Measurements from ENCODE around the gene CRX.
"Not testable (repeated sequence)": the region's sequence is repeated elsewhere in the genome, so short reads cannot be mapped to it uniquely, and the experiment has no call there.

The CRX gene

GRCh38 chr19:47821460-47822020, at the start of gene CRX:
CRX (plus strand) TSS chr19:47821937; CDS start chr19:47834444, 12,507 bp downstream.
- Histone ChIP-seq H3K27ac (ENCODE audit: low read length) (no peak within 1 kb of the TSS), H3K9ac (ENCODE audit: low read length) (no peak within 1 kb of the TSS), H3K4me3 (ENCODE audit: low read length) (no peak within 1 kb of the TSS), H3K9me3 (ENCODE audit: control insufficient read depth, low read depth, low read length) (no peaks in the 10 kb centered on the region), H3K4me1 (ENCODE audit: control insufficient read depth, low read depth, low read length) (peaks cover 22% of the 10 kb centered on the region), H3K36me3 (ENCODE audit: control insufficient read depth, low read depth, low read length) (no peaks in the 10 kb centered on the region), H3K27me3 (ENCODE audit: control insufficient read depth, insufficient read depth, low read length) (no peaks in the 10 kb centered on the region)

- H3K36me3 ChIP-seq (ENCODE audit: control insufficient read depth, low read depth, low read length) = peaks cover 9% of the 10 kb centered on the region
- H3K27me3 ChIP-seq (ENCODE audit: control insufficient read depth, insufficient read depth, low read length) = no peaks in the 10 kb centered on the region
- peak overlapping the region; percentile 13 for H3K27ac ChIP-seq (ENCODE audit: low read length)
- H3K4me3 ChIP-seq (ENCODE audit: low read length) = no peak overlapping the region
- H3K9ac ChIP-seq (ENCODE audit: low read length) = no peak overlapping the region
- peaks cover 14% of the 10 kb centered on the region for H3K4me1 ChIP-seq (ENCODE audit: control insufficient read depth, low read depth, low read length)
- H3K9me3 ChIP-seq (ENCODE audit: control insufficient read depth, low read depth, low read length) = no peaks in the 10 kb centered on the region
Observed at GRCh38 chr19:47776568-47776967, 45.2 kb upstream of the CRX start.

GRCh38 chr19:47777245-47778048, 44.3 kb upstream of the CRX start:
- Histone ChIP-seq H3K36me3 (ENCODE audit: control insufficient read depth, low read depth, low read length) (peaks cover 18% of the 10 kb centered on the region), H3K4me1 (ENCODE audit: control insufficient read depth, low read depth, low read length) (peaks cover 14% of the 10 kb centered on the region), H3K4me3 (ENCODE audit: low read length) (peak overlapping the region; percentile 91), H3K9ac (ENCODE audit: low read length) (peak overlapping the region; percentile 94)
- not testable (repeated sequence) for H3K27ac ChIP-seq (ENCODE audit: low read length); H3K9me3 ChIP-seq (ENCODE audit: control insufficient read depth, low read depth, low read length); H3K27me3 ChIP-seq (ENCODE audit: control insufficient read depth, insufficient read depth, low read length)

GRCh38 chr19:47778049-47778953, 43.4 kb upstream of the CRX start, which contains the start of gene SELENOW:
SELENOW (plus strand) TSS chr19:47778703; CDS start chr19:47778786, 83 bp downstream.
- Histone ChIP-seq H3K4me3 (ENCODE audit: low read length) (peak within 1 kb of the TSS; percentile 91), H3K9ac (ENCODE audit: low read length) (peak within 1 kb of the TSS; percentile 94), H3K27me3 (ENCODE audit: control insufficient read depth, insufficient read depth, low read length) (no peaks in the 10 kb centered on the region), H3K27ac (ENCODE audit: low read length) (peak within 1 kb of the TSS; percentile 92), H3K9me3 (ENCODE audit: control insufficient read depth, low read depth, low read length) (no peaks in the 10 kb centered on the region), H3K4me1 (ENCODE audit: control insufficient read depth, low read depth, low read length) (peaks cover 14% of the 10 kb centered on the region), H3K36me3 (ENCODE audit: control insufficient read depth, low read depth, low read length) (peaks cover 24% of the 10 kb centered on the region)

GRCh38 chr19:47778954-47779351, 42.8 kb upstream of the CRX start:
- Histone ChIP-seq H3K4me1 (ENCODE audit: control insufficient read depth, low read depth, low read length) (peaks cover 14% of the 10 kb centered on the region), H3K36me3 (ENCODE audit: control insufficient read depth, low read depth, low read length) (peaks cover 29% of the 10 kb centered on the region), H3K27me3 (ENCODE audit: control insufficient read depth, insufficient read depth, low read length) (no peaks in the 10 kb centered on the region), H3K9me3 (ENCODE audit: control insufficient read depth, low read depth, low read length) (no peaks in the 10 kb centered on the region), H3K9ac (ENCODE audit: low read length) (peak overlapping the region; percentile 94), H3K27ac (ENCODE audit: low read length) (no peak overlapping the region), H3K4me3 (ENCODE audit: low read length) (peak overlapping the region; percentile 91)

GRCh38 chr19:47779524-47780214, 42.1 kb upstream of the CRX start:
- Histone ChIP-seq H3K9me3 (ENCODE audit: control insufficient read depth, low read depth, low read length) (no peaks in the 10 kb centered on the region), H3K36me3 (ENCODE audit: control insufficient read depth, low read depth, low read length) (peaks cover 35% of the 10 kb centered on the region), H3K4me1 (ENCODE audit: control insufficient read depth, low read depth, low read length) (peaks cover 10% of the 10 kb centered on the region), H3K4me3 (ENCODE audit: low read length) (peak overlapping the region; percentile 91), H3K27ac (ENCODE audit: low read length) (no peak overlapping the region), H3K27me3 (ENCODE audit: control insufficient read depth, insufficient read depth, low read length) (no peaks in the 10 kb centered on the region), H3K9ac (ENCODE audit: low read length) (peak overlapping the region; percentile 94)

GRCh38 chr19:47780215-47780551, 41.6 kb upstream of the CRX start:
- H3K4me3 ChIP-seq (ENCODE audit: low read length) = peak overlapping the region; percentile 91
- no peak overlapping the region for H3K9ac ChIP-seq (ENCODE audit: low read length)
- H3K4me1 ChIP-seq (ENCODE audit: control insufficient read depth, low read depth, low read length) = peaks cover 10% of the 10 kb centered on the region
- H3K27ac ChIP-seq (ENCODE audit: low read length) = no peak overlapping the region
- no peaks in the 10 kb centered on the region for H3K9me3 ChIP-seq (ENCODE audit: control insufficient read depth, low read depth, low read length)
- no peaks in the 10 kb centered on the region for H3K27me3 ChIP-seq (ENCODE audit: control insufficient read depth, insufficient read depth, low read length)
- H3K36me3 ChIP-seq (ENCODE audit: control insufficient read depth, low read depth, low read length) = peaks cover 36% of the 10 kb centered on the region

- H3K36me3 ChIP-seq (ENCODE audit: control insufficient read depth, low read depth, low read length) = peaks cover 45% of the 10 kb centered on the region
- no peak overlapping the region for H3K27ac ChIP-seq (ENCODE audit: low read length)
- no peak overlapping the region for H3K9ac ChIP-seq (ENCODE audit: low read length)
Observed at GRCh38 chr19:47781590-47782262, 40.0 kb upstream of the CRX start.

GRCh38 chr19:47786566-47786965, 35.2 kb upstream of the CRX start:
- no peaks in the 10 kb centered on the region for H3K9me3 ChIP-seq (ENCODE audit: control insufficient read depth, low read depth, low read length)
- H3K9ac ChIP-seq (ENCODE audit: low read length) = no peak overlapping the region
- no peak overlapping the region for H3K27ac ChIP-seq (ENCODE audit: low read length)
- H3K27me3 ChIP-seq (ENCODE audit: control insufficient read depth, insufficient read depth, low read length) = no peaks in the 10 kb centered on the region
- H3K4me1 ChIP-seq (ENCODE audit: control insufficient read depth, low read depth, low read length) = no peaks in the 10 kb centered on the region
- H3K36me3 ChIP-seq (ENCODE audit: control insufficient read depth, low read depth, low read length) = peaks cover 36% of the 10 kb centered on the region
- H3K4me3 ChIP-seq (ENCODE audit: low read length) = no peak overlapping the region

More at GRCh38 chr19:47781590-47782262, 40.0 kb upstream of the CRX start:
- Histone ChIP-seq H3K4me1 (ENCODE audit: control insufficient read depth, low read depth, low read length) (peaks cover 10% of the 10 kb centered on the region), H3K27me3 (ENCODE audit: control insufficient read depth, insufficient read depth, low read length) (no peaks in the 10 kb centered on the region), H3K4me3 (ENCODE audit: low read length) (no peak overlapping the region), H3K9me3 (ENCODE audit: control insufficient read depth, low read depth, low read length) (no peaks in the 10 kb centered on the region)

GRCh38 chr19:47787307-47787706, 34.4 kb upstream of the CRX start:
- H3K9me3 ChIP-seq (ENCODE audit: control insufficient read depth, low read depth, low read length); H3K27me3 ChIP-seq (ENCODE audit: control insufficient read depth, insufficient read depth, low read length); H3K4me1 ChIP-seq (ENCODE audit: control insufficient read depth, low read depth, low read length); H3K9ac ChIP-seq (ENCODE audit: low read length); H3K27ac ChIP-seq (ENCODE audit: low read length); H3K4me3 ChIP-seq (ENCODE audit: low read length): not testable (repeated sequence)
- H3K36me3 ChIP-seq (ENCODE audit: control insufficient read depth, low read depth, low read length) = peaks cover 29% of the 10 kb centered on the region
